ENCODE data around the gene GUCY2D.

The GUCY2D gene

GRCh38 chr17:8004899-8005298, 2.5 kb downstream of the GUCY2D start:
- no peak overlapping the region for H2AFZ ChIP-seq
- TF ChIP-seq CTCF (IDR thresholded peaks at IDR 0.05), result no peak
- H3K79me2 ChIP-seq, result no peaks in the 10 kb centered on the region
- no peak overlapping the region for H3K4me3 ChIP-seq (ENCODE audit: low read depth, low read length)
- H3K9me3 ChIP-seq (ENCODE audit: control insufficient read depth, low read length), result no peaks in the 10 kb centered on the region
- no peaks in the 10 kb centered on the region for H3K36me3 ChIP-seq (ENCODE audit: control insufficient read depth, insufficient read depth, low read length)
- H3K9ac ChIP-seq, result no peak overlapping the region
- no peaks in the 10 kb centered on the region for H3K4me1 ChIP-seq
- peaks cover 4% of the 10 kb centered on the region for H3K27me3 ChIP-seq (ENCODE audit: control insufficient read depth, insufficient read depth, low read length)
- H3K4me2 ChIP-seq (ENCODE audit: low read length), result no peak overlapping the region
- no peak overlapping the region for H3K27ac ChIP-seq

GRCh38 chr17:8005357-8005756, 2.9 kb downstream of the GUCY2D start:
- TF ChIP-seq CTCF (IDR thresholded peaks at IDR 0.05), result no peak
- Histone ChIP-seq H3K4me2 (ENCODE audit: low read length) (no peak overlapping the region), H3K36me3 (ENCODE audit: control insufficient read depth, insufficient read depth, low read length) (no peaks in the 10 kb centered on the region), H3K79me2 (no peaks in the 10 kb centered on the region), H2AFZ (no peak overlapping the region), H3K27me3 (ENCODE audit: control insufficient read depth, insufficient read depth, low read length) (peaks cover 4% of the 10 kb centered on the region), H3K27ac (no peak overlapping the region), H3K9me3 (ENCODE audit: control insufficient read depth, low read length) (no peaks in the 10 kb centered on the region), H3K4me3 (ENCODE audit: low read depth, low read length) (no peak overlapping the region), H3K9ac (no peak overlapping the region), H3K4me1 (no peaks in the 10 kb centered on the region)

- no peak for TF ChIP-seq CTCF (IDR thresholded peaks at IDR 0.05)
- Histone ChIP-seq H3K27me3 (ENCODE audit: control insufficient read depth, insufficient read depth, low read length) (peaks cover 4% of the 10 kb centered on the region), H2AFZ (no peak overlapping the region)
These were observed 3.7 kb downstream of the GUCY2D start for GRCh38 chr17:8005967-8006730.

GRCh38 chr17:8006836-8007680, 4.6 kb downstream of the GUCY2D start:
- H3K4me2 ChIP-seq (ENCODE audit: low read length), result no peak overlapping the region
- H3K36me3 ChIP-seq (ENCODE audit: control insufficient read depth, insufficient read depth, low read length), result no peaks in the 10 kb centered on the region
- TF ChIP-seq CTCF (IDR thresholded peaks at IDR 0.05), result no peak
- no peaks in the 10 kb centered on the region for H3K4me1 ChIP-seq
- no peak overlapping the region for H3K4me3 ChIP-seq (ENCODE audit: low read depth, low read length)
- H3K9me3 ChIP-seq (ENCODE audit: control insufficient read depth, low read length), result no peaks in the 10 kb centered on the region
- H3K27ac ChIP-seq, result no peak overlapping the region
- no peaks in the 10 kb centered on the region for H3K79me2 ChIP-seq
- H3K9ac ChIP-seq, result no peak overlapping the region
- peaks cover 4% of the 10 kb centered on the region for H3K27me3 ChIP-seq (ENCODE audit: control insufficient read depth, insufficient read depth, low read length)
- H2AFZ ChIP-seq, result no peak overlapping the region

More at GRCh38 chr17:8005967-8006730, 3.7 kb downstream of the GUCY2D start:
- Histone ChIP-seq H3K27ac (no peak overlapping the region), H3K4me1 (no peaks in the 10 kb centered on the region), H3K4me3 (ENCODE audit: low read depth, low read length) (no peak overlapping the region), H3K9me3 (ENCODE audit: control insufficient read depth, low read length) (no peaks in the 10 kb centered on the region), H3K4me2 (ENCODE audit: low read length) (no peak overlapping the region), H3K79me2 (no peaks in the 10 kb centered on the region), H3K36me3 (ENCODE audit: control insufficient read depth, insufficient read depth, low read length) (no peaks in the 10 kb centered on the region), H3K9ac (no peak overlapping the region)

Data from parathyroid adenoma (tissue), 2 donors.